HG03378 (cell line): ENCODE data around the gene TACR2.
A peak's percentile ranks its signal among the peaks of the same experiment; 100 is the strongest.
"Not testable (repeated sequence)": the region's sequence is repeated elsewhere in the genome, so short reads cannot be mapped to it uniquely, and the experiment has no call there.

ENCODE experiments used
- ATAC-seq: cut with Tn5 transposase; IDR thresholded peaks from one replicate; pipeline ENCODE4 v1.9.1; 2021; ENCODE audit warnings: mild to moderate bottlenecking, moderate library complexity; ENCODE audit not compliant: unreplicated experiment

TACR2 gene

GRCh38 chr10:69451209-69451783, 34.6 kb upstream of the TACR2 start, which contains the start of gene TSPAN15:
TSS of gene TSPAN15 (plus strand) at chr10:69451465. CDS start at chr10:69451595, 130 bp downstream.
- ATAC-seq: peak; percentile 73

GRCh38 chr10:69450395-69450794, 33.7 kb upstream of the TACR2 start:
- not testable (repeated sequence) for ATAC-seq

GRCh38 chr10:69449841-69450240, 33.1 kb upstream of the TACR2 start:
- ATAC-seq: no peak

- no peak for ATAC-seq
Observed at GRCh38 chr10:69446650-69447151, 30.0 kb upstream of the TACR2 start.

DNA sequence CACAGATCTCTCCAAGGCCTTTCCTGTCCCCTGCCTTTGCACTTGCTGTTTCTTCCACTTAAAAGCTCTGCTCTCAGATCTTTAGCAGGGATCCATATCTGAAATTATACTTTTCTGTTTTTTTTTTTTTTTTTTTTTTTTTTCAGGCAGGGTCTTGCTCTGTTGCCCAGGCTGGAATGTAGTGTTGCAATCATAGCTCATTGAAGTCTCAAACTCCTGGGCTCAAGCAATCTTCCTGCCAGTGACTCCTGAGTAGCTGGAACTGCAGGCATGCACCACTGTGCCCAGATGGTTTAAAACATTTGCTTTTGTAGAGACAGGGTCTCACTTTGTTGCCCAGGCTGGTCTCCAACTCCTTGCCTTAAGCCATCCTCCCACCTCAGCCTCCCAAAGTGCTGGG, 29.5 kb upstream of the TACR2 start:
- ATAC-seq: no peak

DNA sequence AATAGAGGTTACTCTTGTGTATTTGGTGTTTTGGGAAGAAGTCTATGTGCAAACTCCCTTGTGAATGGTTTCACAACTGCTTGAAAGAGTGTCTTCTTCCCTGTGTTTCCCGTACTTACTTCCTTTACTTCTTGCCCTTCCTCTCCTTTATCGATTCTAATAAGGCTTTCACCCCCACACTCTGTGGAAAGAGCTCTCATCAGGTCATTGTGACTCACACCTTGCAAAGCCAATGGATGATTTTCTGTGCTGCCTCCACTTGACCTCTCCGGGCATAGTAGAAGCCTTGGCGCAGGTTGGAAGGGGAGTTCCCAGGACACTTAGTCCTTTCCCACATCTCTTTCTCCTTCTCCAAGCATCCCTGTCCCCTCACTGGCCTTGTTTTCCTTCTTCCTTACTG, 28.3 kb upstream of the TACR2 start:
- no peak for ATAC-seq

GRCh38 chr10:69443354-69443753, 26.6 kb upstream of the TACR2 start:
- no peak for ATAC-seq

GRCh38 chr10:69439813-69440506, 23.2 kb upstream of the TACR2 start:
- ATAC-seq: no peak

DNA sequence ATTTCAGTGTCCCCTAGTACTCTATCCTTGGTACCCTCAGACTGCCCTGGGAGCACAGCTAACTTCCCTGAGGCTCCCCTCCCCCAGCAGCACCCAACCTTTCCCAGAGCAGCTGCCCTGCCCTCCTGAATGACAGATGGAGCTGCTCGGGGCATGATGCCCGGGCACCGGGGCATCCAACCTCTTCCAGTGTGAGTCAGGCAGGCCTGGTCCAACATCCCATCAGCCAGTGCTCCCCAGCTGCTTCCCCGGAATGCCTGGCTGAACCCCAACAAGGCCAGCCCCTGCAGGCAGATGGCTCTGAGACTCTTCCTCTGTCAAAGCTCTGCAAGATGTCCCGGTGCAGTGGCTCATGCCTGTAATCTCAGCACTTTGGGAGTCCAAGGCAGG, 22.6 kb upstream of the TACR2 start:
- no peak for ATAC-seq

GRCh38 chr10:69438536-69439349, 22.0 kb upstream of the TACR2 start:
- no peak for ATAC-seq

DNA sequence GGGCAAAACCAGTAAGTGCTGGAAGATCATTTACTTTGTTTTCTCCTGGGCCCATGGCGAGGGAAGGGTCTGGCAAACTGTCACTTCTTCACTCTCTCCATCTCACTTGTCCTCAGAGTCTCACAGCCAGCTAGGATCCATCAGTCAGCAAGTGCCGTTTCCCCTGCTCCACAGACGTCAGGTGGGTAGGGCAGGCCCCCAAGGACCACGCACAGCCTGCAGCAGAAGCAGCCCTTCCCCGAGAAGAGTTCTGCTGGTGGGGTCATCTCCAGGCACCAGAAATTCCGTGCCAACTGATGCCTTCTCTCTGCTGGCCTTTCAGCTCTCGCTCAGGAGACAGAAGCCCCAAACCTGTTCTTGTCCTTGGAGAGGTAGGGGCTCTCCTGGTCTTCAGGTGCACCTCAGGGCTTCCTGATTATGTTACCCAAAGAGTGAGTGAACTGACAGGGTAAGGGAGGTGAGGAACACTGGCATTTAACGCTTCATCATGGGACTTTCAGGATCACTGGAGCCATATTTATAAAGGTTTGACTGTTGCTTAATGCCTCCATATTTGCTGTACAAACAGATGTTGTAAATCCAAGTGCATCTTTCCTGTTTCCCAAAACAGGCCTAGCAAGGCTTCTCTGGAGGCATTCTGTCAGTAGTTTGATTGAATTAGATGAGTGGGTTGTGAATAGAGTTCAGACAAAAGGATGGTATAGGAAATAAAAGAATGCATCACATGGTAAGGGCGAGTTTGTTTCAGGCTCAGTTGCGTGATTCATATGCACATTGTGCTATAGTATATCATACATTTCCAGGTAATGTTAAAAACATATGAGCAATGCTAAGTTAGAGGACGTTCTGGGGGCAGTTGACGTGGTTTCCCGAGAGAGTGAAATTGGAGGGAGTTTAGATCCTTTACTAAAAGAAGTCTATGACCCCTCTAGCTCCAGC, 20.9 kb upstream of the TACR2 start:
- no peak for ATAC-seq

DNA sequence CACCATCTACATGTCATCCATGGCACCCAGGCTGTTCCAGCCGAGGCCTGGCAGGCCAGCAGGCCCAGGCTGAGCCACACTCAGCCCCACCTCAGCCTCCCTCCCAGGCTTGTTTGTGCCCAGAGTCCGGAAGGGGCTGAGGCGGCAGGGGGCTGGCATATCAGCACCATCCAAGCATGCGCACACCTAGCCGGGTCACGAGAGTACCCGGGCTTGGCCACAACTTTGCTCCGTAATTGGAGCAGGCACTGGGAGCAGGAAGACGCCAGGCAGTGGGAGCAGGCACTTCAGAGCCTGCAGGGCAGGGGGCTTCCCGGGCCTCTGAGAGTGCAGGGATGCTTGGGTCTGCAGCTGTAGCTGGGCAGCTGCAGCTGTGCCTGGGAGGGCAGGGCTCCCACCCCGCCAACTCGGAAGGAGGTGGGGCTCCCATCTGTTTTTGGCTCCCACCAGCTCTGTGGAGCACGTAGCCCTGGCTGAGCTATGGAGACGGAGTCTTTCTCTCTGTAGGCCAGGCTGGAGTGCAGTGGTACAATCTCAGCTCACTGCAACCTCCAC, 19.3 kb upstream of the TACR2 start:
- ATAC-seq: no peak

DNA sequence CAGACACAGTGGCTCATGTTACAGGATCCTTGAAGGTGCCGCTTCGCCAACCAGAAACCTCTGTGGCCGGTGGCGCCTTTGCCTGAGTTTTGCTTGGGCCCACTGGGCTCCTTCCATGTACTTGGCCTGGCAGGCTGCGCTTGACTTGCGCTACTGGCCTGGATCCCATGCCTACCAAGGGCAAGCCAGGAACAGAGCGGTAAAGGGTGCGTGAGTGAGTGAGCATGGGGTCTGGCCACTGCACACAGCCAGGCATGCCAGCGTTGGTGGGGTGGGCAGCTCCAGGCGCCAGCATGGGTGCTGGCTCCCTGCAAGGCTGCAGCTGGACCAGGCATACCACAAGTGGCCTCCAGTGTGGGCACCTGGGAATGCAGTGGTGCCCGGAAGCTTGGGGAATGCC, 18.2 kb upstream of the TACR2 start:
- no peak for ATAC-seq

DNA sequence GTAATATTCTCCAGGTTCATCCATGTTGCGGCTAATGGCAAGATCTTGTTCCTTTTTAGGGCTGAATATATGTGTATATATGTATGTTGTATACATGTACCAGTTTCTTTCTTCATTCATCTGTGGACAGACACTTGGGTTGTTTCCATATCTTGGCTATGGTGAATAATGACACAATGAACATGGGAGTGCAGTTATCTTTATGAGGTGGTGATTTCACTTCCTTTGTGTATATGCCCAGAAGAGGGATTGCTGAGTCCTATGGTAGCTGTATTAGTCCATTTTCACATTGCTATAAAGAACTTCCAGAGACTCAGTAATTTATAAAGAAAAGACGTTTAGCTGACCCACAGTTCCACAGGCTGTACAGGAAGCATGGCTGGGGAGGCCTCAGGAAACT, 17.5 kb upstream of the TACR2 start:
- no peak for ATAC-seq

- ATAC-seq: no peak
Observed at GRCh38 chr10:69428165-69428564, 11.4 kb upstream of the TACR2 start.

DNA sequence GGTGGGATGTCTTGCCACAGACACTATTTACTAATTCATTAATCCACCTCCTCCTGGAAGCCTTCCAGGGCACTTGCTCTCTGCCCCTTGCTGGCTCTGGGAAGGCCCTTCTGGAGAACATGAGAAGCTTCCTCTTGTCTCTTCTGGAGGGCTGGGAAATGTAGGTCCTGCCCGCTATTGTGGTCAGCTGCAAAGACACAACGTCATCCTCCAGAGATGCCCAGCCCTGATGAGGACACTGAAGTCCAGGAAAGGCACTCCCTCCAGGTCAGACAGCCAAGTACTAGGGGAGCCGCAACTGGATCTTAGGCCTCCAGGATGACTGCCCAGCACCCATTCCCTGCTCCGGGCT, 9.6 kb upstream of the TACR2 start:
- ATAC-seq: no peak

DNA sequence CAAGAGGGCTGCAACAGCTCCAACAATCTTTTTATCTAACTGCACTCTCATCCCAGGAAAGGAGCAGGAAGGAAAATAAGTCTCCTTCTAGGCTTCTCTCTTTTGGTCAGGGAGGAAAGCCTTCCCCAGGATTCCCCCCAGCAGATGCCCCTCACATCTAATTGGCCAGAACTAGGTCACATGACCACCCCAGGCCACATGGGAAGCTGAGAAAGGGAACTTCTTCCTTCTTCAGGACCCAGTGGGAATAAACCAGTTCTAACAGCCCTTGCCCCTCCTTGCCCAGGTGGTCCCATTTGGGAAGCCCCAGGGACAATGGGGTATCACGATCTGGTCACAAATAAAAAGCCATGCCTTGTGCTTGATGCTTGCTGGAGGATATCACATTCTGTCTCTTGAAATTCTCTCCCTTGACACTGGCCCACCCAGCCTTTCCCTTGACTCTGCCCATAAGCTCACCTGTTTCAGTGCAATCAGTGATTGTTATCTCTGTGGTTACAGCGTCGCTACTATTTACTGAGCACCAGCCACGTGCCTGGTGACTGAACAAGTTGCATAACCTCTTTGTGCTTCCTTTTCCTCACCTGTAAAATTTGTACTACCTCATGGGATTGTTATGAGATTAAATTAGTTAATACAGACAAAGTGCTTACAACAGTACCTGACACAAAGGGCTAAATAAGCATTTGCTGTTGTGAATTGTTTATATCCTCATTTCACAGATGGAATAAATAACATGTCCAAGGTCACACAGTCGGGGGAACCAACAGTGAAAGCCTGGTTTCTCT, 9.0 kb upstream of the TACR2 start:
- no peak for ATAC-seq

GRCh38 chr10:69425041-69425440, 8.3 kb upstream of the TACR2 start:
- ATAC-seq: no peak

GRCh38 chr10:69422676-69423075, 6.0 kb upstream of the TACR2 start:
- no peak for ATAC-seq
